Eye (tissue), 1 donor: ENCODE measurements around the gene OR9G1.
A peak's percentile ranks its signal among the peaks of the same experiment; 100 is the strongest.
"Not testable (repeated sequence)": the region's sequence is repeated elsewhere in the genome, so short reads cannot be mapped to it uniquely, and the experiment has no call there.

ENCODE experiments used
- DNase-seq: peaks from one replicate; pipeline ENCODE4 v3.0.0-alpha.2; 2015

Gene OR9G1

DNA sequence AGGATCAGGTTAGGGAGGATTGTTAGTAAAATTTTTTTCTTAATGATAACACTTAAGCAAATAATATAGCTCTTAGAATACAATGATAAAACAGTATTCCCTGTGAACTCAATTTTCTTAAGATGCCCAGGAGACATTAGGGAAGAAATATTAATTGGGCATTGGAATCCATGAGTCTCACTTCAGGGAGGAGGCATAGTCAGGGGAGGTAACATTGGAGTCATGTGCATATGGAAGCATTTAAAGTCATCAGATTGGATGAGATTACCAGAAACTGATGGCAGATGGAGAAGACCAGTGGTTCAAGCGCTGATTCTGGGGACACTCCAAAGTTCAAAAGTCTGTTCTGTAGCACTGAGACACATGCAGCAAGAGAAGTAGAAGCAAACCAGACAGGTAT lies at the start of gene OR9G1:
Gene OR9G1 (plus strand): TSS at position 301 of the 400 bp plus-strand sequence. CDS start 1,293 bp downstream, outside the sequence.
- DNase-seq, result no peak

DNA sequence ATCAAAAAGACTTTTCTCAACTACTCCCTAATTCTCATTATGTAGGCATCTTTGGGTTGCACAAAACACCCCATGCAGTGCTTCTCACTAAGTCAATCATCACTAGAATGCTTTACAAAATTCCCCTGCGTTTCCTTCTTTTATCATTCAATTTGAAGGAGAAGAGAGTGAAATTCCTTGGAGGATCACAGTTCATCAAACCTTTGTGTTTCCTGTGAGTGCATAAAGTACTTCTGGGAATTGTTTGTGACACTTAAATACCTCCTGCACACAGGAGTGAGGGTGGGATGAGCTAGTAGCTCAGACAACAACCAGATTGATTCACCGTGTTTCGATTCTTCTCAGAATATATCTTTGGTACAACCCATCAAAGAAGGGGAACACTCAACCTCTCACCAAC lies 39.1 kb upstream of the OR9G1 start:
- DNase-seq, result peak; percentile 11

DNA sequence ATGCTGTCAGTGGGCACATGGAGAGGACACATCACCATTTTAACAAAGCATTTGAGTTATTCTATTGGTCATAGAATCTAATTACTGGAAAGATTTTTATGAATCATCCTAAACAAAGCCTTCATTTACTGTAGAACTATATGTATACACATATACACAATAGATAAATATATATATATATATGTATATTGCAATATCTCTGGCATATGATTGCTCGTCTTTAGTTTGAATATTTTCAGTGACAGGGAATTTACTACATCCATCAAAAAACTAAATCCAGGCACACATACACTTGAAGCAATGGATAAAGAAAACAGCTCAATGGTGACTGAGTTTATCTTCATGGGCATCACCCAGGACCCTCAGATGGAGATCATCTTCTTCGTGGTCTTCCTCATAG lies 35.5 kb upstream of the OR9G1 start, which contains the start of gene OR5AR1:
Gene OR5AR1 (plus strand): TSS at position 301 of the 400 bp plus-strand sequence. CDS start 0 bp downstream, at position 301.
- DNase-seq, result no peak

- no peak for DNase-seq
Measured at GRCh38 chr11:56670984-56671383, 27.9 kb upstream of the OR9G1 start.

- no peak for DNase-seq
Measured at GRCh38 chr11:56688554-56689100, 10.3 kb upstream of the OR9G1 start.

DNA sequence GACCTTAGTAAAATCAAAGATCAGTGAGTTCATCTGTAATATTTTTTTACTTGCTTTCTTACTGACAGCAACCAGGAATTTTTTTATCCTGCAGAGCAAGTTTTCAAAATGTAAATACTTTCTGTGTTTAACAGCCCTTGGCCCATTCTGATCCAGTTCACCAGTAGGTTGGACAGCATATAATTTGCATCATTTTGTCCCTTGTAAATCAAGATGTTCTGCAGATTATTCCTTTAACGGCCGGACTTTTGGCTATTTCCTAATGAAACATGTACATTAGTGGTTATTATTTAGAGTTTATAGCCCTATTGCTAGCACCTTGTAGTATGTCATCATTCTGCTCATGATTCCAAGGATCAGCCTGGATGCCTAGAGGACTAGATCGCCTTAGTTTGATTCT lies 7.7 kb upstream of the OR9G1 start:
- DNase-seq, result not testable (repeated sequence)

- DNase-seq, result no peak
Measured at GRCh38 chr11:56693428-56693827, 5.5 kb upstream of the OR9G1 start.

DNA sequence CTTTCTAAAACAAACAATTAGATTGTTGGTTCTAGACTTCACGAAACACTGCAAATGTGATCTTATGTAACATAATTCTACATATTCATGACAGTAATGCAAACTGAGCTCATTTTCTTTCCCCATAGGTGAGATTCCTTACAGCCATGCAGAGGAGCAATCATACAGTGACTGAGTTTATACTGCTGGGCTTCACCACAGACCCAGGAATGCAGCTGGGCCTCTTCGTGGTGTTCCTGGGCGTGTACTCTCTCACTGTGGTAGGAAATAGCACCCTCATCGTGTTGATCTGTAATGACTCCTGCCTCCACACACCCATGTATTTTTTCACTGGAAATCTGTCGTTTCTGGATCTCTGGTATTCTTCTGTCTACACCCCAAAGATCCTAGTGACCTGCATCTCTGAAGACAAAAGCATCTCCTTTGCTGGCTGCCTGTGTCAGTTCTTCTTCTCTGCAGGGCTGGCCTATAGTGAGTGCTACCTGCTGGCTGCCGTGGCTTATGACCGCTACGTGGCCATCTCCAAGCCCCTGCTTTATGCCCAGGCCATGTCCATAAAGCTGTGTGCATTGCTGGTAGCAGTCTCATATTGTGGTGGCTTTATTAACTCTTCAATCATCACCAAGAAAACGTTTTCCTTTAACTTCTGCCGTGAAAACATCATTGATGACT lies 1.5 kb downstream of the OR9G1 start:
- no peak for DNase-seq

DNA sequence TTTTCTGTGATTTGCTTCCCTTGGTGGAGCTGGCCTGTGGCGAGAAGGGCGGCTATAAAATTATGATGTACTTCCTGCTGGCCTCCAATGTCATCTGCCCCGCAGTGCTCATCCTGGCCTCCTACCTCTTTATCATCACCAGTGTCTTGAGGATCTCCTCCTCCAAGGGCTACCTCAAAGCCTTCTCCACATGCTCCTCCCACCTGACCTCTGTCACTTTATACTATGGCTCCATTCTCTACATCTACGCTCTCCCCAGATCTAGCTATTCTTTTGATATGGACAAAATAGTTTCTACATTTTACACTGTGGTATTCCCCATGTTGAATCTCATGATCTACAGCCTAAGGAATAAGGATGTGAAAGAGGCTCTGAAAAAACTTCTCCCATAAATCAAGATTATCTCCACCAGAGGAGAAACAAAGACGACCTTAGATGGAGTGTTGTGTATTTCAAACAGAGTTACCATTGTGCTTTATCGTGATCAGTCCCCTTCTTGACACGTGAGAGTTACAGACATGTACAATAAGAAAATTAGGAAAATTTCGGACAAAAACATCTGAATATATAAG lies 2.1 kb downstream of the OR9G1 start:
- DNase-seq, result no peak

- no peak for DNase-seq
Measured at GRCh38 chr11:56705784-56706396, 7.0 kb downstream of the OR9G1 start.

- DNase-seq, result no peak
Measured at GRCh38 chr11:56706486-56706885, 7.6 kb downstream of the OR9G1 start.

DNA sequence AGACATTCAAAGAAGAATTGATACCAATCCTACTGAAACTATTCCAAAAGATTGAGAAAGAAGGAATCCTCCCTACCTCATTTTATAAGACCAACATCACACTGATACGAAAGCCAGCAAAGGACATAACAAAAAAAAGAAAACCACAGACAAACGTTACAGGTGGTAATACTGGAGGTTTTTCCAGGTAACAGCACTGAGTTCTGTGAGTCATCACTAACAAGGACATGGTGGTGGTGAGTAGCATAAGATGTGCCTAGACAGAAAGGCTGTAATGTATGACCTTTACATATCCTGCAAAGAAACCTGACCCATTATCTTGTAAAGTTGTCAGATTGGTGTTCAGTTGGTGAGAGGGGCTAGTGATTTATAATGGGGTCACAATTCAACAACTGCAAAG lies 15.3 kb downstream of the OR9G1 start:
- no peak for DNase-seq

- DNase-seq, result no peak
Measured at GRCh38 chr11:56716379-56716854, 17.5 kb downstream of the OR9G1 start.

- no peak for DNase-seq
Measured at GRCh38 chr11:56720513-56720912, 21.6 kb downstream of the OR9G1 start.

DNA sequence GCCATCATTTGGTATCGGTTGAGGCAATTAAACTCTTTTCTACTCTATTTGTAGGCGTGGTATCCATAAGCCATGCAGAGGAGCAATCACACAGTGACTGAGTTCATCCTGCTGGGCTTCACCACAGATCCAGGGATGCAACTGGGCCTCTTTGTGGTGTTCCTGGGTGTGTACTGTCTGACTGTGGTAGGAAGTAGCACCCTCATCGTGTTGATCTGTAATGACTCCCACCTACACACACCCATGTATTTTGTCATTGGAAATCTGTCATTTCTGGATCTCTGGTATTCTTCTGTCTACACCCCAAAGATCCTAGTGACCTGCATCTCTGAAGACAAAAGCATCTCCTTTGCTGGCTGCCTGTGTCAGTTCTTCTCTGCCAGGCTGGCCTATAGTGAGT lies 41.2 kb downstream of the OR9G1 start:
- DNase-seq, result no peak

GRCh38 chr11:56740886-56741285 lies 42.0 kb downstream of the OR9G1 start:
- DNase-seq, result no peak

DNA sequence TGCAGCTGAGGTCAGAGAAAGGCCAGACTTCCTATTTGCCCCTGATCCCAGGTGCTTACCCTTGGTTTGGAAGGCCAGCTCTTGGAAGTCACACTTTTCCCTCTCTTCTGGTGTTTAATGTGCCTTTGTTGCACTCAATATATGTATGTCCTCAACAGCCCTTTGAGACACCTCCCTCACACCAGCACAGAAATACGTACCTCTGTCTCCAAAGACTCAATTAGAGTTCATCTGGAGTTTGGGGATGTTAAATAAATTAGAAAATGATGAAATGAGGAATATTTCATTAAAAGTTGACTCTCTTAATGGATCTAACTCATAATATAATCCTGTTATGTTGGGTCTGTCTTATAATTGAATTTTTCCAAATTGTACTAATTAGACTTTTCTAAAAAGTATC lies 49.7 kb downstream of the OR9G1 start, which contains the start of gene OR9G4:
Gene OR9G4 (minus strand): TSS at position 101 of the 400 bp plus-strand sequence. CDS start 4,931 bp downstream, outside the sequence.
- no peak for DNase-seq

- no peak for DNase-seq
Measured at GRCh38 chr11:56750190-56750589, 51.3 kb downstream of the OR9G1 start.

- DNase-seq, result no peak
Measured at GRCh38 chr11:56751480-56751879, 52.6 kb downstream of the OR9G1 start.
